ENCODE results near the gene ARMC9. TPM values are rescaled to one million over a fixed set of nuclear protein-coding genes. Genes with fewer than 3 reads are reported as not detected.

Gene ARMC9
- total and polyA plus RNA-seq, 8 donors: 3.7 to 15.0 (median 8.1) TPM

DNA sequence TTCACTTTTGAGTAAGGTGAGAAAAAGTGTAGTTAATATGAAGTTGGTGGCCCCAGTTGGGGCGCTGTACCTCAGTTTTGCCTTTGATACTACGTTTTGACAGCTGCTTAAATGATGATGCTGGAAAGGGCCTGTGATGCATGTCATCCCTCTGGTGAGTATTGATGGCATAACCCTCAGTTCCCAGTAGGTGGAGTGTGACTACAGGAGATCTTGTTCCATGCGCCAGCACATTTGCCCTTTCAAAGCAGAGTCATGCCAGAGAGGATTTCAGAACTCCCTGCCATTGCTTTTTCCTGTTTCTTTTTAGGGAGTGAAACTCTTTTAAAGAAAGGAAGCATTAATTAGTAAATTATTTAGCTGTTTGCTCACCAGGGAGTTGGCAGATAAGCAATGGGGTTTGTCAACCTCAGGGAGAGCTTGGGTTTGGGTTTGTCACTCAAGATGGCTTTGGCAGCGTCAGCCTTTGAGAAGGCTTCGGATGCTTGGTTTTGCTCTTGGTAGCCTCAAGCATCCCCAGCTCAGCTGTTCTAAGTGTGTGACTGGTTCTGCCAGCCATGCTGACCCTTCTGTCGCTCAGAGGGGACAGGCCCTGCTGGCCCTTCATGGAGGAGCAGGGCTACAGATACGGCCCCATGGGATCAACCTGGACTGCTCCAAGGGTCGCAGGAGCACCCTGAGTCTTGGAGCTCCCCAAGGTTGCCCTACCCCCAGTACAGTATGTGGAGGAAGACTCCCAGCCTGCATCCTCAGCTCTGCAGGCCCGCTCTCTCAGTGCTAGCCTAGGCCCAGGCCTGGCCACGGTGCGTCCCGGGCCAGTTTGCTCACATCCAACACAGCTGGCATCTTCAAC, 29.1 kb downstream of the ARMC9 start:
- Histone ChIP-seq H3K27ac (no peak overlapping the region), H3K4me3 (no peak overlapping the region), H3K36me3 (no peaks in the 10 kb centered on the region), H3K9me3 (no peaks in the 10 kb centered on the region), H3K4me1 (no peaks in the 10 kb centered on the region), H3K27me3 (no peaks in the 10 kb centered on the region)
- intact Hi-C loops (cut with DNase I): loop anchor here in 2 of 3 donors (5.0 to 10.0 kb wide), 4 partner anchors 185 to 230 kb away; no protein-coding TSS in a partner anchor
- TF ChIP-seq, protein P1, sequence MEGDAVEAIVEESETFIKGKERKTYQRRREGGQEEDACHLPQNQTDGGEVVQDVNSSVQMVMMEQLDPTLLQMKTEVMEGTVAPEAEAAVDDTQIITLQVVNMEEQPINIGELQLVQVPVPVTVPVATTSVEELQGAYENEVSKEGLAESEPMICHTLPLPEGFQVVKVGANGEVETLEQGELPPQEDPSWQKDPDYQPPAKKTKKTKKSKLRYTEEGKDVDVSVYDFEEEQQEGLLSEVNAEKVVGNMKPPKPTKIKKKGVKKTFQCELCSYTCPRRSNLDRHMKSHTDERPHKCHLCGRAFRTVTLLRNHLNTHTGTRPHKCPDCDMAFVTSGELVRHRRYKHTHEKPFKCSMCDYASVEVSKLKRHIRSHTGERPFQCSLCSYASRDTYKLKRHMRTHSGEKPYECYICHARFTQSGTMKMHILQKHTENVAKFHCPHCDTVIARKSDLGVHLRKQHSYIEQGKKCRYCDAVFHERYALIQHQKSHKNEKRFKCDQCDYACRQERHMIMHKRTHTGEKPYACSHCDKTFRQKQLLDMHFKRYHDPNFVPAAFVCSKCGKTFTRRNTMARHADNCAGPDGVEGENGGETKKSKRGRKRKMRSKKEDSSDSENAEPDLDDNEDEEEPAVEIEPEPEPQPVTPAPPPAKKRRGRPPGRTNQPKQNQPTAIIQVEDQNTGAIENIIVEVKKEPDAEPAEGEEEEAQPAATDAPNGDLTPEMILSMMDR (IDR thresholded peaks at IDR 0.05): peak; percentile 31 to 72 (median 69)
- DNase-seq (peak in 3 of 6 donors; percentile 48 to 70 (median 59)), ATAC-seq (peak; percentile 94 to 100 (median 99)), FAIRE-seq (peak; percentile 66)
- WGBS, 2 donors: 68 to 73% methylated on average over 12 of the region's 12 CpGs

DNA sequence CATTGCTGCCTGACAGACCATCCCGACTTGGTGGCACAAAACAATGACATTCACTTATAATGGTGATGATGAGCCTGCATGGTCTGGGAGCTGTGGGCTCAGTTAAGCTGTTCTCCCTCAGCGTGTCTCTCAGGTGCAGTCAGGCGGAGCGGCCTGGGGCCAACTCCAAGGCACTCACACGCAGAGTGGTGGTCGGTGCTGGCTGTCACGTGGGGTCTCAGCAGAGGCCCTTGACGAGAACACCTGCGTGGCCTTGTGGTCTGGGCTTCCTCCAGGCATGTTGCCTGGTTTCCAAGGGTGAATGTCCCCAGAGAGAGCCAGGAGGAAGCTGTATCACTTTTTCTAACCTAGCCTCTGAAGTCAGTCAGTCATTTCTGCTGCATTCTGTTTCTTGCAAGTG, 29.8 kb downstream of the ARMC9 start:
- Histone ChIP-seq H3K4me3 (no peak overlapping the region), H3K36me3 (no peaks in the 10 kb centered on the region), H3K27ac (no peak overlapping the region), H3K27me3 (no peaks in the 10 kb centered on the region), H3K9me3 (no peaks in the 10 kb centered on the region), H3K4me1 (no peaks in the 10 kb centered on the region)
- 86 to 89% methylated on average over 9 of the region's 9 CpGs for WGBS, 2 donors
- intact Hi-C loops (cut with DNase I): loop anchor here in 2 of 3 donors (5.0 to 10.0 kb wide), 4 partner anchors 184 to 229 kb away; no protein-coding TSS in a partner anchor
- DNase-seq: no peak
- no peak for FAIRE-seq
- peak in 1 of 4 donors; percentile 7 for ATAC-seq
- TF ChIP-seq, protein P1 (IDR thresholded peaks at IDR 0.05): no peak

- TF ChIP-seq, protein P1 (IDR thresholded peaks at IDR 0.05): no peak
- DNase-seq: no peak
- no peak for ATAC-seq
- Histone ChIP-seq H3K27me3 (no peaks in the 10 kb centered on the region), H3K27ac (no peak overlapping the region), H3K4me1 (no peaks in the 10 kb centered on the region), H3K36me3 (no peaks in the 10 kb centered on the region), H3K4me3 (no peak overlapping the region), H3K9me3 (no peaks in the 10 kb centered on the region)
- WGBS, 2 donors: 63 to 69% methylated on average over 5 of the region's 5 CpGs
- intact Hi-C loops (cut with DNase I): loop anchor here in 2 of 3 donors (5.0 to 10.0 kb wide), 4 partner anchors 183 to 228 kb away; no protein-coding TSS in a partner anchor
- no peak for FAIRE-seq
Measured at GRCh38 chr2:231228974-231229529, 30.6 kb downstream of the ARMC9 start.

- intact Hi-C loops (cut with DNase I): no loop called here
- WGBS, 2 donors: 91 to 94% methylated on average over 5 of the region's 5 CpGs
- Histone ChIP-seq H3K9me3 (no peaks in the 10 kb centered on the region), H3K27me3 (no peaks in the 10 kb centered on the region), H3K27ac (no peak overlapping the region), H3K4me1 (no peaks in the 10 kb centered on the region), H3K4me3 (no peak overlapping the region), H3K36me3 (peaks cover 0 to 4% (median 0%) of the 10 kb centered on the region in 3 donors)
- no peak for DNase-seq
- TF ChIP-seq, protein P1 (IDR thresholded peaks at IDR 0.05): no peak
- ATAC-seq: no peak
- no peak for FAIRE-seq
Measured at GRCh38 chr2:231235217-231235616, 36.8 kb downstream of the ARMC9 start.
